Epithelial cell of proximal tubule (primary cell): Measurements from ENCODE around the gene SMYD5. TPM values are rescaled to one million over a fixed set of nuclear protein-coding genes. Genes with fewer than 3 reads are reported as not detected.
A peak's percentile ranks its signal among the peaks of the same experiment; 100 is the strongest.

Source experiments
- DNase-seq: peaks from one replicate; pipeline ENCODE4 v3.0.0-alpha.2; 2011; ENCODE audit warnings: low read depth
- H3K4me3 ChIP-seq: 2 replicates; pipeline ENCODE4 v1.5.1; 2011; ENCODE audit warnings: low read depth, mild to moderate bottlenecking, low read length
- total RNA-seq: library from RNA; depleted of rRNA; stranded (reverse); fragments of >200 nt; gene quantifications from 2 replicates; pipeline ENCODE4 v1.2.3, GENCODE V29; 2015
- TF ChIP-seq, protein P1 (sequence below): conservative IDR thresholded peaks from 2 replicates; pipeline ENCODE4 v1.5.1; 2012; ENCODE audit warnings: low read depth, mild to moderate bottlenecking, low read length

Gene SMYD5
- total RNA-seq, 1 donor from 2014 or later: 27.3 TPM

GRCh38 chr2:73223821-73224220 is 9.8 kb downstream of the SMYD5 start:
- TF ChIP-seq, protein P1, sequence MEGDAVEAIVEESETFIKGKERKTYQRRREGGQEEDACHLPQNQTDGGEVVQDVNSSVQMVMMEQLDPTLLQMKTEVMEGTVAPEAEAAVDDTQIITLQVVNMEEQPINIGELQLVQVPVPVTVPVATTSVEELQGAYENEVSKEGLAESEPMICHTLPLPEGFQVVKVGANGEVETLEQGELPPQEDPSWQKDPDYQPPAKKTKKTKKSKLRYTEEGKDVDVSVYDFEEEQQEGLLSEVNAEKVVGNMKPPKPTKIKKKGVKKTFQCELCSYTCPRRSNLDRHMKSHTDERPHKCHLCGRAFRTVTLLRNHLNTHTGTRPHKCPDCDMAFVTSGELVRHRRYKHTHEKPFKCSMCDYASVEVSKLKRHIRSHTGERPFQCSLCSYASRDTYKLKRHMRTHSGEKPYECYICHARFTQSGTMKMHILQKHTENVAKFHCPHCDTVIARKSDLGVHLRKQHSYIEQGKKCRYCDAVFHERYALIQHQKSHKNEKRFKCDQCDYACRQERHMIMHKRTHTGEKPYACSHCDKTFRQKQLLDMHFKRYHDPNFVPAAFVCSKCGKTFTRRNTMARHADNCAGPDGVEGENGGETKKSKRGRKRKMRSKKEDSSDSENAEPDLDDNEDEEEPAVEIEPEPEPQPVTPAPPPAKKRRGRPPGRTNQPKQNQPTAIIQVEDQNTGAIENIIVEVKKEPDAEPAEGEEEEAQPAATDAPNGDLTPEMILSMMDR: no peak
- DNase-seq: no peak
- H3K4me3 ChIP-seq: no peak overlapping the region

DNA sequence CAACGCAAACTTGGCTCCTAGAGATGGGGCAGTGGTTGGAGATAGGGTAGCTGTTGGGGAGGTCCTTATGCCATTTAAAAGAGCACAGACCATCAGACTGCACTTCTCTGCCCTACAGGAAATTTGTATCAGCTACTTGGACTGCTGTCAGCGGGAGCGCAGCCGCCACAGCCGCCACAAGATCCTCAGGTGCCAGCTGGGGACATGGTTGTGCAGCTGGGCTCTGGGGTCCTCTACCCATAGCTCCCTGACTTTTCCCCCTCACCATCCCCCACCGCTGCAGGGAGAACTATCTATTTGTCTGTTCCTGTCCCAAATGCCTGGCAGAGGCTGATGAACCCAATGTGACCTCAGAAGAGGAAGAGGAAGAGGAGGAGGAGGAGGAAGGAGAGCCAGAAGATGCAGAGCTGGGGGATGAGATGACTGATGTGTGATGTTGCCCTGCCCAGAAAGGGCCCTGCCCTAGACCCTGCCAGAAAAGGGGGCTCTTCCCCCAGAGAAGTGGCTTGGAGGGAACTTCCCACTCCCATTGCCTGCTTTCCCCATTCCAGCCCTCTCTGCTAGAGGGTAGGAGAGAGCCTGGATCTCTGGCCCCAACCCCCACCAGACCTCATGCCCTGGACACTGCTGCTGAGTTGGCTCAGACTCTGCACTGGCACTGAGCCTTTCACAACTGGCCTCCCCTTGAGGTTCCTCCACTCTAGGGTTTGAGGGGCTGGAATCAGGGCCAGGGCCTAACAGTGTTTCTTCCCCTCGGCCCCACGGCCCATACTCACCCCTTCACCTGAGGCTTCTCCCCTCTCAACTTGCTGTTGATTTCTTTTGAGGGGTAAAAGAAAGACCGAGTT is 11.7 kb downstream of the SMYD5 start:
- DNase-seq: no peak
- H3K4me3 ChIP-seq: no peak overlapping the region
- TF ChIP-seq, protein P1: no peak

DNA sequence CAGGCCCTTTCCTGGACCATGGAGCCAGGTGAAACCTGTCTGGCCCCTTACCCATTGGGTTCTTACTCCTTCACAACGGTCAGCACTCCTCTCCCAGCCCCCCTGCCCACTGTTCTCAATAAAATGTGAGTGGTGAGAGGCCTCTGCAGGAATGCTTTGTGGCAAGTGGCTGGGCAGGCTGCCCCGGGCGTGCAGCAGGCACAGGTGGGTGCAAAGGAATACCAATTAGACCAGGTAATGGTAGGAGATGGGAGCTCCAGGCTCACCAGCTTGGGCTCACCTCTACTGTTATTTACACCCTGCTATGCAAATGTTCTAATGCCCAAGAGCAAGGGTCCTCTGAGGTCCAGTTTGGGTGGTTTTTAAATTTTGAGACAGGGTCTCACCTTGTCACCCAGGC is 13.0 kb downstream of the SMYD5 start:
- no peak overlapping the region for H3K4me3 ChIP-seq
- TF ChIP-seq, protein P1: no peak
- no peak for DNase-seq

- DNase-seq: no peak
- no peak overlapping the region for H3K4me3 ChIP-seq
- TF ChIP-seq, protein P1: no peak
Observed at GRCh38 chr2:73228631-73229030, 14.6 kb downstream of the SMYD5 start.

DNA sequence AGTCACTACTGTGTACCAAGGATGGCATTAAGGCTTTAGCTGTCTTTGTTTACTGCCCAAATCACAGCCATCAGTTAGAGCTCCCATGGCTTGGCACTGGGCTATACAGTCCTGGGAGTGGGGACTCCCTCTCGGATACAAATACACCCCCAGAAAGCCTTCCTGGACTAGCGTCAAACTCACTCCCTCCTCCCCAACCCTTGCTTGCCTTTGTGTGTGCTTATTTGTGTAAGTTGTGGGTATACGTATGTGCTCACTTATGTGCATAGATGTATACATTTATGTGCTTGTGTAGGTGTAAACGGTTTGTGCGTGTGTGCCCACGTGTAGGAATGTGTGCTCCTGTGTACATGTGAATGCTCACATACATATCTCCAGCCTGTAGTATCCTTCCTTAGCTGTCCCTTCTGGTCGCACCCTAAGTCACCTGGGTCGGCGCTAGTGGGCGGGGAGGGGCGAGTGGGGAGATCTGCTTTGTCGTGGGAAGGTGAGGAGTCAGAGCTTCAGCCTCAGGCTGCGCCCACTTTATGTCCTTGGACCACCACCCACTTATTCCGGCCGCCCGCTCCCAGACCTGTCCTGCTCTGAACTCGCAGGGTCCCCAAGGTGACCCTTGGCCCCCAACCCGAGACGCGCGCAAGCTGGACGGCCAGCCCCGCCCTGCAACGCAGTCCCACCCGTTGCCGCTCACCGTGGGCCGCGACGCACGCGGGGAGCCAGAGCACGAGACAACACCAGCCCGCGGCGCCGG is 18.5 kb downstream of the SMYD5 start:
- peak overlapping the region; percentile 88 for H3K4me3 ChIP-seq
- no peak for DNase-seq
- TF ChIP-seq, protein P1: no peak

GRCh38 chr2:73233154-73233931 is 19.3 kb downstream of the SMYD5 start, which contains the start of gene PRADC1:
Gene PRADC1, minus strand, starts transcription at chr2:73233239. Its CDS starts 79 bp downstream, at chr2:73233160.
- peak; percentile 96 for DNase-seq
- TF ChIP-seq, protein P1: no peak
- H3K4me3 ChIP-seq: peak within 1 kb of the TSS; percentile 88
